Measurements from ENCODE around the gene CGNL1. TPM values are rescaled to one million over a fixed set of nuclear protein-coding genes. Genes with fewer than 3 reads are reported as not detected.

CGNL1 gene
- total RNA-seq, 1 experiment from 2014 or later = 34.6 TPM

- H3K23me2 ChIP-seq (ENCODE audit: insufficient read length, low read depth, low read length, poor library complexity, severe bottlenecking) = no peaks in the 10 kb centered on the region
- H3K79me1 ChIP-seq (ENCODE audit: insufficient read depth, low read depth, low read length, poor library complexity, severe bottlenecking) = no peaks in the 10 kb centered on the region
- no peak for DNase-seq
- no peaks in the 10 kb centered on the region for H4K20me1 ChIP-seq (ENCODE audit: control insufficient read depth, insufficient read depth, insufficient read length)
- H3T11ph ChIP-seq (ENCODE audit: low read length) = no peak overlapping the region
- H3K79me2 ChIP-seq (ENCODE audit: insufficient read depth, low read length) = no peaks in the 10 kb centered on the region
- H4K91ac ChIP-seq (ENCODE audit: insufficient read length, low read depth, low read length) = no peak overlapping the region
- H2AFZ ChIP-seq (ENCODE audit: low read length) = no peak overlapping the region
- no peak overlapping the region for H3K27ac Mint-ChIP-seq
- no peak overlapping the region for H3K9ac ChIP-seq (ENCODE audit: extremely low read depth, insufficient read length, low read length)
- H4K5ac ChIP-seq (ENCODE audit: insufficient read length, low read depth, low read length) = no peak overlapping the region
- no peaks in the 10 kb centered on the region for H3K9me3 ChIP-seq (ENCODE audit: control insufficient read depth, low read depth, low read length)
- no peak overlapping the region for H3K23ac ChIP-seq (ENCODE audit: insufficient read length, low read depth, low read length)
- no peak overlapping the region for H4K8ac ChIP-seq (replicated peaks; ENCODE audit: insufficient read length, low read depth, low read length)
- no peak overlapping the region for H2BK120ac ChIP-seq (ENCODE audit: low read depth, low read length, poor library complexity, severe bottlenecking)
- H3K27me3 ChIP-seq (ENCODE audit: insufficient read depth, low read length) = no peaks in the 10 kb centered on the region
- no peak overlapping the region for H3K4me2 ChIP-seq (ENCODE audit: insufficient read depth, insufficient read length, low read length)
- H2BK20ac ChIP-seq (ENCODE audit: low read depth, low read length, poor library complexity, severe bottlenecking) = no peak overlapping the region
- TF ChIP-seq CTCF (conservative IDR thresholded peaks at IDR 0.05) = no peak
- H3K56ac ChIP-seq (ENCODE audit: insufficient read length, low read depth, low read length) = no peak overlapping the region
- no CpG with 5 or more reads among the region's 4 CpGs for WGBS (ENCODE audit: extremely low coverage, insufficient read length, low lambda C conversion rate)
- no peak overlapping the region for H2BK15ac ChIP-seq (ENCODE audit: low read depth, low read length)
- no peak overlapping the region for H3K4ac ChIP-seq (ENCODE audit: low read depth, low read length)
- H3K9me3 Mint-ChIP-seq = no peaks in the 10 kb centered on the region
- no peak overlapping the region for H3K27ac ChIP-seq (ENCODE audit: insufficient read length, low read depth, low read length)
- H3K18ac ChIP-seq (ENCODE audit: insufficient read length, low read depth, low read length) = no peak overlapping the region
- H3K4me3 Mint-ChIP-seq = no peak overlapping the region
- no peak overlapping the region for H2BK12ac ChIP-seq (ENCODE audit: insufficient read length, low read depth, low read length)
- H2BK5ac ChIP-seq (ENCODE audit: insufficient read length, low read length) = no peak overlapping the region
- no peak overlapping the region for H3K14ac ChIP-seq (ENCODE audit: insufficient read depth, low read length)
- H3K36me3 Mint-ChIP-seq (ENCODE audit: insufficient read depth in 1 of 3, low read depth in 3 of 3) = peaks cover 0 to 3% (median 0%) of the 10 kb centered on the region in 3 experiments; a peak in 2 of 7 replicates
- H2AK5ac ChIP-seq (ENCODE audit: insufficient read length, low read length) = no peak overlapping the region
- 0 out of 2 replicates have a peak, but pooled peaks cover 1% of the 10 kb centered on the region for H3K27me3 Mint-ChIP-seq (ENCODE audit: low read depth)
- no peaks in the 10 kb centered on the region for H3K4me1 ChIP-seq (ENCODE audit: insufficient read depth, low read length)
- peaks cover 4 to 6% of the 10 kb centered on the region in 2 experiments; a peak in 3 of 4 replicates for H3K4me1 Mint-ChIP-seq
Measured at GRCh38 chr15:57493351-57493750, 117.0 kb downstream of the CGNL1 start.
